ENCODE measurements around the gene MRPS27.

DNA sequence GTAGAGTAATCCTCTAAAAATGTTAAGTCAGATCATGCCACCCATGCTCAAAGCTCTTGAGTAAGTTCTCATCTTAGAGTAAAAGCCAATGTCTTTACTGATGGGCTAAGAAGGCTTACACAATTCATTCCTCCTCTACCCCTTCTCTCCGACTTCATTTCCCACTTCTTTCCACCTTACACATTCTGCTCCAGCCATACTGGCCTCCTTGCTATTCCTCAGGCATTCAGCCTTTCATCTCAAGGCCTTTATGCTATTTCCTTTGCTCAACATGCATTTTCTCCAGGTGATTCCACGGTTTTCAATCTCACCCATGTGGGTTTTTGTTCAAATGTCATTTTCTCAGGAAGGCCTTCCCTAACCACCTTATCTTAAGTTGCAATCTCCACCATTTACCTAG lies 107.9 kb downstream of the MRPS27 start:
- TF ChIP-seq, protein P1, sequence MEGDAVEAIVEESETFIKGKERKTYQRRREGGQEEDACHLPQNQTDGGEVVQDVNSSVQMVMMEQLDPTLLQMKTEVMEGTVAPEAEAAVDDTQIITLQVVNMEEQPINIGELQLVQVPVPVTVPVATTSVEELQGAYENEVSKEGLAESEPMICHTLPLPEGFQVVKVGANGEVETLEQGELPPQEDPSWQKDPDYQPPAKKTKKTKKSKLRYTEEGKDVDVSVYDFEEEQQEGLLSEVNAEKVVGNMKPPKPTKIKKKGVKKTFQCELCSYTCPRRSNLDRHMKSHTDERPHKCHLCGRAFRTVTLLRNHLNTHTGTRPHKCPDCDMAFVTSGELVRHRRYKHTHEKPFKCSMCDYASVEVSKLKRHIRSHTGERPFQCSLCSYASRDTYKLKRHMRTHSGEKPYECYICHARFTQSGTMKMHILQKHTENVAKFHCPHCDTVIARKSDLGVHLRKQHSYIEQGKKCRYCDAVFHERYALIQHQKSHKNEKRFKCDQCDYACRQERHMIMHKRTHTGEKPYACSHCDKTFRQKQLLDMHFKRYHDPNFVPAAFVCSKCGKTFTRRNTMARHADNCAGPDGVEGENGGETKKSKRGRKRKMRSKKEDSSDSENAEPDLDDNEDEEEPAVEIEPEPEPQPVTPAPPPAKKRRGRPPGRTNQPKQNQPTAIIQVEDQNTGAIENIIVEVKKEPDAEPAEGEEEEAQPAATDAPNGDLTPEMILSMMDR (IDR thresholded peaks at IDR 0.05) = no peak
- no peak for TF ChIP-seq POLR2A (IDR thresholded peaks at IDR 0.05)

Data from transverse colon (tissue), 3 donors.